Measurements from ENCODE around the gene INSR. TPM values are rescaled to one million over a fixed set of nuclear protein-coding genes. Genes with fewer than 3 reads are reported as not detected.
A peak's percentile ranks its signal among the peaks of the same experiment; 100 is the strongest.
"Not testable (repeated sequence)": the region's sequence is repeated elsewhere in the genome, so short reads cannot be mapped to it uniquely, and the experiment has no call there.

Gene INSR
- total and polyA plus RNA-seq, 2 of the 8 experiments (the other 6 are each of a cell fraction or from before 2014, with no cell fraction given) = 13.1 to 48.7 TPM

GRCh38 chr19:7067122-7067521 is 227.1 kb downstream of the INSR start:
- H3K79me1 ChIP-seq (ENCODE audit: low read depth, low read length); H3K56ac ChIP-seq (replicated peaks; ENCODE audit: insufficient read length, low read depth, low read length); H2AFZ ChIP-seq (ENCODE audit: low read length); H2BK5ac ChIP-seq (ENCODE audit: low read depth, low read length); H3K4ac ChIP-seq (replicated peaks; ENCODE audit: insufficient read length, low read depth, low read length); H3K18ac ChIP-seq (ENCODE audit: extremely low read depth, low read length); H2AK5ac ChIP-seq (ENCODE audit: low read depth, low read length); FAIRE-seq; H3K79me2 ChIP-seq (ENCODE audit: control insufficient read depth in 1 of 2, insufficient read depth in 2 of 2, low read length in 2 of 2); H3K23me2 ChIP-seq (ENCODE audit: low read depth, low read length); H3K4me1 ChIP-seq (replicated peaks in 1 of 4; ENCODE audit: control insufficient read depth in 3 of 4, insufficient read depth in 4 of 4, low read length in 3 of 4); H3K4me2 ChIP-seq (ENCODE audit: insufficient read depth in 1 of 2, low read depth in 2 of 2, low read length in 2 of 2); H3K4me3 ChIP-seq (ENCODE audit: extremely low read depth in 1 of 4, insufficient read depth in 2 of 4, low read depth in 3 of 4, low read length in 4 of 4); H2BK20ac ChIP-seq (ENCODE audit: low read length); H4K8ac ChIP-seq (ENCODE audit: extremely low read depth, insufficient read depth, low read length); H4K91ac ChIP-seq (replicated peaks; ENCODE audit: insufficient read length, low read length); H2BK15ac ChIP-seq (ENCODE audit: low read length); H3K9ac ChIP-seq (replicated peaks in 1 of 4; ENCODE audit: extremely low read depth in 1 of 4, low read depth in 3 of 4, low read length in 3 of 4); H2BK12ac ChIP-seq (ENCODE audit: low read depth, low read length); H2BK120ac ChIP-seq (replicated peaks; ENCODE audit: low read depth, low read length); H4K5ac ChIP-seq (ENCODE audit: insufficient read length, low read depth, low read length); H3K27me3 ChIP-seq (replicated peaks in 1 of 4; ENCODE audit: control insufficient read depth in 3 of 4, extremely low read depth in 1 of 4, insufficient read depth in 3 of 4, low read length in 3 of 4); CTCF ChIA-PET (ENCODE audit: partially characterized antibody); H3K36me3 ChIP-seq (ENCODE audit: control insufficient read depth in 2 of 4, insufficient read depth in 4 of 4, low read length in 3 of 4); H3K27ac ChIP-seq (ENCODE audit: low read depth, low read length); H3K23ac ChIP-seq (ENCODE audit: insufficient read length); H4K20me1 ChIP-seq (replicated peaks in 1 of 2; ENCODE audit: control insufficient read depth in 1 of 2, insufficient read depth in 2 of 2, low read length in 2 of 2); H3K14ac ChIP-seq (ENCODE audit: insufficient read length); POLR2A ChIA-PET (ENCODE audit: partially characterized antibody): not testable (repeated sequence)
- peaks cover 6 to 15% of the 10 kb centered on the region in 2 experiments; a peak in 2 of 4 replicates for H3K9me3 ChIP-seq (ENCODE audit: insufficient read depth in 2 of 2, low read depth in 1 of 2, low read length in 1 of 2)
- peak; percentile 46 to 55 (median 54) for TF ChIP-seq CTCF (IDR thresholded peaks at IDR 0.05; ENCODE audit: control extremely low read depth in 1 of 3, insufficient read depth in 1 of 3, low read depth in 1 of 3, low read length in 3 of 3)
- TF ChIP-seq RAD21 (IDR thresholded peaks at IDR 0.05 in 1 of 2, conservative IDR thresholded peaks at IDR 0.05 in 1 of 2; ENCODE audit: low read depth in 2 of 2, low read length in 2 of 2) = peak; percentile 53 to 58
- DNase-seq (ENCODE audit: low read depth in 1 of 2, low spot score in 2 of 2) = peak; percentile 9 to 51
- WGBS, 2 experiments (ENCODE audit: extremely low coverage in 1 of 2, insufficient coverage in 1 of 2, insufficient read length in 1 of 2, insufficient replicate concordance in 2 of 2, low coverage in 1 of 2, low lambda C conversion rate in 2 of 2, missing lambda C conversion rate in 1 of 2) = 42% methylated on average over 13 of the region's 13 CpGs; no CpG with 5 or more reads in 1 of the 2 experiments

Measured in H1 (cell line).